Suppressor macrophage treated with lipopolysaccharide for 4 hours (primary cell): ENCODE results near the gene CD9.
"Not testable (repeated sequence)": the region's sequence is repeated elsewhere in the genome, so short reads cannot be mapped to it uniquely, and the experiment has no call there.

Experiments
- DNase-seq: peaks from one replicate; pipeline ENCODE4 v3.0.0-alpha.2; 2020

Gene CD9

GRCh38 chr12:6180268-6181051 is 19.7 kb upstream of the CD9 start:
- peak; percentile 57 for DNase-seq

GRCh38 chr12:6181166-6181565 is 19.0 kb upstream of the CD9 start:
- no peak for DNase-seq

GRCh38 chr12:6181583-6182278 is 18.5 kb upstream of the CD9 start:
- DNase-seq = no peak

- peak; percentile 67 for DNase-seq
These were observed 17.8 kb upstream of the CD9 start for GRCh38 chr12:6182279-6182898.

GRCh38 chr12:6183689-6184428 is 16.3 kb upstream of the CD9 start:
- DNase-seq = peak; percentile 60

- no peak for DNase-seq
These were observed 14.0 kb upstream of the CD9 start for GRCh38 chr12:6185961-6186827.

GRCh38 chr12:6187948-6188793 is 12.0 kb upstream of the CD9 start:
- DNase-seq = no peak

- DNase-seq = no peak
These were observed 11.2 kb upstream of the CD9 start for GRCh38 chr12:6189028-6189427.

GRCh38 chr12:6189952-6190598 is 10.1 kb upstream of the CD9 start:
- DNase-seq = not testable (repeated sequence)

- DNase-seq = not testable (repeated sequence)
These were observed 9.3 kb upstream of the CD9 start for GRCh38 chr12:6190767-6191530.

GRCh38 chr12:6192604-6193380 is 7.4 kb upstream of the CD9 start:
- DNase-seq = peak; percentile 74

- DNase-seq = peak; percentile 72
These were observed 6.1 kb upstream of the CD9 start for GRCh38 chr12:6193853-6194815.

GRCh38 chr12:6195665-6196535 is 4.3 kb upstream of the CD9 start:
- peak; percentile 70 for DNase-seq

GRCh38 chr12:6198051-6198450 is 2.1 kb upstream of the CD9 start:
- no peak for DNase-seq

- DNase-seq = no peak
These were observed 1.6 kb upstream of the CD9 start for GRCh38 chr12:6198556-6198955.

GRCh38 chr12:6198985-6199530 is 1.1 kb upstream of the CD9 start:
- peak; percentile 53 for DNase-seq
